Type B pancreatic cell (in vitro differentiated cells): ENCODE results near the gene ATXN2. TPM values are rescaled to one million over a fixed set of nuclear protein-coding genes. Genes with fewer than 3 reads are reported as not detected.
A peak's percentile ranks its signal among the peaks of the same experiment; 100 is the strongest.

Experiments used
- DNase-seq: peaks from one replicate; pipeline ENCODE4 v3.0.0; 2021; ENCODE audit warnings: mixed read lengths; ENCODE audit not compliant: unreplicated experiment; ENCODE audit errors: extremely low spot score
- H3K27ac Mint-ChIP-seq: 2 replicates; pipeline ENCODE4 v1.8.0; 2021; ENCODE audit warnings: mild to moderate bottlenecking, mixed read lengths
- H3K27me3 Mint-ChIP-seq: 2 replicates; pipeline ENCODE4 v1.8.0; 2021; ENCODE audit warnings: mixed read lengths
- H3K36me3 Mint-ChIP-seq: 2 replicates; pipeline ENCODE4 v1.8.0; 2021; ENCODE audit warnings: mixed read lengths
- H3K4me1 Mint-ChIP-seq: one replicate; pipeline ENCODE4 v1.8.0; 2021; ENCODE audit warnings: mixed read lengths; ENCODE audit not compliant: unreplicated experiment
- H3K4me3 Mint-ChIP-seq: 2 replicates; pipeline ENCODE4 v1.8.0; 2021; ENCODE audit warnings: mild to moderate bottlenecking, mixed read lengths
- H3K9me3 Mint-ChIP-seq: 2 replicates; pipeline ENCODE4 v1.8.0; 2021; ENCODE audit warnings: mixed read lengths
- CTCF ChIP-seq: fragments of 200-600 bp; sonication (generic); conservative IDR thresholded peaks from 2 replicates; pipeline ENCODE4 v1.5.0; 2021; ENCODE audit warnings: antibody characterized with exemption, mild to moderate bottlenecking
- total RNA-seq: library from RNA; stranded (reverse); gene quantifications from 2 replicates; pipeline ENCODE4 v1.2.1, GENCODE V29; 2021; ENCODE audit warnings: low replicate concordance

The ATXN2 gene
- total RNA-seq, 1 donor from 2014 or later = 80.9 TPM

GRCh38 chr12:111455448-111456320 lies 143.4 kb downstream of the ATXN2 start:
- H3K27ac Mint-ChIP-seq = peak overlapping the region; percentile 30

DNA sequence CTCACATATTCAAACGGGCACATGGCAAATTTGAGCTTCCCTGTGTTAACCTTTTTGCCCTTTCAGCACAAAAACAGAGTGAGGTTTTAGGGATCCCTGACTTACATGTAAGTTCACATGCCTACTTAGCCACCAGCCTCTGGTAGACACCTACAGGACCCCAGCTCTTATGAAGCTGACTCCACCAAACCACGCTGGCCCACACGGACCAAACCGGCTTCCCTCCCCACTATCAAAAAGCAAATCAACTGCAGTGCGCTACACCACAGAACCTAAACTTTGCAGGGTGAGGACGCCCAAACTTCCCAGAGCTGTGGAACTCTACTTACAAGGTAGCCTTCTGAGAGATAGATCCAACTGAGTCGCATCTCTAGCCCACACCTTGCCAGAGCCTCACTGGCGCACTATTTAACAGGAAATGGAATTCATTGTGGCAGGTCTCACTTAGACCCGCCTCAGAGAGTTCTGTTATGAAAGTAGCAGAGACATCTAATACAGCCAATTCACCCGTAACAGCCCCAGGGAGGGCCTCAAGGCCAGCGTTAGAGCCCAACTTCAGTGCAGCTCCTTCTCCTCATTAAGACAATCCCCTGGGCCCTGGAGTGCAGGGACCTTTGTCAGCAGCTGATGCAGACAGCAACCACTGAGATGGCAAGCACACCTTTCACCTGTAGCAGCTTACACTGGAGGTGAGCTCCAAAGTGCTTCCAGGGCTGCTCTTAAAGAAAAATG lies 144.2 kb downstream of the ATXN2 start:
- peak; percentile 29 for DNase-seq
- peaks cover 21% of the 10 kb centered on the region for H3K36me3 Mint-ChIP-seq
- H3K27me3 Mint-ChIP-seq = no peaks in the 10 kb centered on the region
- H3K4me3 Mint-ChIP-seq = no peak overlapping the region
- H3K27ac Mint-ChIP-seq = no peak overlapping the region
- no peaks in the 10 kb centered on the region for H3K9me3 Mint-ChIP-seq
- H3K4me1 Mint-ChIP-seq = peaks cover 4% of the 10 kb centered on the region
- no peak for TF ChIP-seq CTCF

More at GRCh38 chr12:111455448-111456320, 143.4 kb downstream of the ATXN2 start:
- TF ChIP-seq CTCF = no peak
- no peak overlapping the region for H3K4me3 Mint-ChIP-seq
- DNase-seq = peak; percentile 31
- H3K27me3 Mint-ChIP-seq = no peaks in the 10 kb centered on the region
- no peaks in the 10 kb centered on the region for H3K9me3 Mint-ChIP-seq
- H3K4me1 Mint-ChIP-seq = peaks cover 4% of the 10 kb centered on the region
- H3K36me3 Mint-ChIP-seq = peaks cover 17% of the 10 kb centered on the region

- peaks cover 23% of the 10 kb centered on the region for H3K36me3 Mint-ChIP-seq
- H3K4me3 Mint-ChIP-seq = no peak overlapping the region
- H3K27me3 Mint-ChIP-seq = no peaks in the 10 kb centered on the region
- TF ChIP-seq CTCF = no peak
- H3K9me3 Mint-ChIP-seq = no peaks in the 10 kb centered on the region
- DNase-seq = peak; percentile 37
- peaks cover 6% of the 10 kb centered on the region for H3K4me1 Mint-ChIP-seq
- H3K27ac Mint-ChIP-seq = no peak overlapping the region
Observed at GRCh38 chr12:111454311-111454710, 144.8 kb downstream of the ATXN2 start.

DNA sequence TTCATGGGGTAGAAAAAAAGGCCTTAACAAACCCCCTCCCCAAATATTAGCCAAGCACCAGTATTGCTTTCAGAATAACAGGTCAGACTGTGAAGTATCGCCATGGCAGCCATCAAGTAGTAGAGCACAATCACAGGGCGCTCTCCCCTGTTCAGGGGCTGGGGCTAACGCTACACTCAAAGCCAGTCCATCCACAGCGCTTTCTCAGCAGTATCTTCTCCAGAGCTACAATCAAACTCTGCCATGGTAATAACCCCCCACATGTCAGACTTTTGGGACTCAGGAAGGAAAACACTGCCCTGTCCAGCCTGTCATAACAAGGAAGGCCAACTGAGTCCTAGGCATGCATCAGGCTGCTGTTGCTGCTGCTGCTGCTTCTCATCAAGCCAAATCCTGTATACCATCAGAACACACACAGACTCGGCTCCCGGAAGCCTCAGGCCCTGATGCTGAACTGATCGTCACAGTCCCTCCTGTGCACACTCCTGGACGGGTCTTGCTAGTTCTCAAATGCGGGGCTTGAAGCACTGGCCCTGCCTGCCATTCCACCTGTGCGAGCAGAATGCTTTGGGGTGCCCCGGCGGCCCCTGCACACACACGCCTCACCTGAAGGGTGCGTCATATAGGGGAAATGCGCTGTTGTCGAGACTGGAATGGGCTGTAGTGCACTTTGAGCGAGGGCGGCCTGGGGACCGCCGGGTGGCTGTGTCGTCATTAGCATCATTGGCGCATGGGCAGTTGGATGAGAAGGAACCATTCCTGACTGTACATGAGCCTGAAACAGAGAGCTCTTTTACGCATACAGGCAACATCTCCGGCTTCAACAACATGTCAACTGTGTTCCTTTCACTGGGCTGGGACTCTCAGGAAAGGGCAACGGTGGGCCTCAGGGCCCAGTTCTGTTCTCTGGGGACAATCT lies 145.8 kb downstream of the ATXN2 start:
- no peak for TF ChIP-seq CTCF
- Mint-ChIP-seq H3K4me3 (no peak overlapping the region), H3K27ac (no peak overlapping the region), H3K4me1 (peaks cover 10% of the 10 kb centered on the region), H3K9me3 (no peaks in the 10 kb centered on the region), H3K36me3 (peaks cover 26% of the 10 kb centered on the region), H3K27me3 (no peaks in the 10 kb centered on the region)
- peak; percentile 56 for DNase-seq

- H3K27me3 Mint-ChIP-seq = no peaks in the 10 kb centered on the region
- no peak overlapping the region for H3K4me3 Mint-ChIP-seq
- H3K9me3 Mint-ChIP-seq = no peaks in the 10 kb centered on the region
- peak; percentile 13 for DNase-seq
- H3K4me1 Mint-ChIP-seq = peaks cover 11% of the 10 kb centered on the region
- peak overlapping the region; percentile 0 for H3K27ac Mint-ChIP-seq
- peak; percentile 95 for TF ChIP-seq CTCF
- peaks cover 23% of the 10 kb centered on the region for H3K36me3 Mint-ChIP-seq
Observed at GRCh38 chr12:111451649-111452129, 147.4 kb downstream of the ATXN2 start.
